Measurements from ENCODE around the gene ANKS6.

Gene ANKS6

DNA sequence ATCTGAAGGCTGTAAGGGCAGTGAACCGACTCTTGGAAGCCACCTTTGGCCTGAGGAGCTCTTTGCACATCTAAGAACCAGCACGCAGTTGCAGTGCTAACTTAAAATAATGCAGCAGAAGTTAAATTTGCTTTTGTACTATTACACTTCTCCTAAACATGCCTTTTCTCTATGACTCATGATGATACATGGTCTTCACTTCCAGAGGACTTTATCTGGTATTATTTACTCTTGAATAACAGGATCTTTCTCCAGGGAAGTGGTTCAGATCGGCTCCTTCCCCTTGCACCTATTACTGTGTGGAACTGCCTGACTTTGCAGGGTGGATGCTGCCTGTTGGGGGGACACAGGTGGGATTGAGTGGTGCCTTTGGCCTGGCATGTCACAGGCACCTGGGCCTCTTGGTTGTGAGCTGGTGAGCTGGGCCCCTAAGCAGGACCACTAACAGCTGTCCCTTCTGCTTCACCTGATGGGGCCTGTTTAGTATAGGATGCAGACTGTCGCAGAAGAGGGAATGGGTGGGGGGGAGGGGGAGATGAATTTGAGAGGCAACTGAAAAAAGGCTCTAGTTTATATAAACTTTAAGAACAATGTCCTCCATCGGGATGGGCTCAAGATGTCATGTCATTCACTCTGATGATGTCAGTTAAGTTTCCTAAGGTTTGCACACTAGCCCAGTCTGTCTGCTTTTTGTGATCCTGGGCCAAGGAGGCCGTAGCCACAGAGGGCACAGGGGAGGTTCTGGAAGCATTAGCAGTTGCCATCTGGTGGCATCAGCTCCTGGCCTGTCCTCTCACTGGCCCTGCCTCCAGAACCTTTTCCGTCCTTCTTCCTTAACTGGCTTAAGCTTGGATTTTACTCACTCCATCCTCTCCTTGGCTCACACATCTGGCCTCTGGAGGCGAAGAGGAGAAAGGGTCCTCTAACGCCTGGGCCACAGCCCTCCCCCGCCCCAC is 53.8 kb downstream of the ANKS6 start:
- no peak overlapping the region for H3K4me3 ChIP-seq (ENCODE audit: low read length)
- no peaks in the 10 kb centered on the region for H3K27me3 ChIP-seq (ENCODE audit: control insufficient read depth, insufficient read depth, low read length)
- peaks cover 11% of the 10 kb centered on the region for H3K4me1 ChIP-seq (ENCODE audit: control insufficient read depth, insufficient read depth, low read length)
- no peak overlapping the region for H3K4me2 ChIP-seq (ENCODE audit: low read length)
- no peak overlapping the region for H3K9ac ChIP-seq (ENCODE audit: low read depth, low read length)
- H3K36me3 ChIP-seq (ENCODE audit: insufficient read depth, low read length), result peaks cover 7% of the 10 kb centered on the region
- H3K9me3 ChIP-seq (replicated peaks; ENCODE audit: low read length), result no peaks in the 10 kb centered on the region

- no peaks in the 10 kb centered on the region for H3K9me3 ChIP-seq (replicated peaks; ENCODE audit: low read length)
- no peak overlapping the region for H3K4me2 ChIP-seq (ENCODE audit: low read length)
- peaks cover 13% of the 10 kb centered on the region for H3K36me3 ChIP-seq (ENCODE audit: insufficient read depth, low read length)
- H3K27me3 ChIP-seq (ENCODE audit: control insufficient read depth, insufficient read depth, low read length), result no peaks in the 10 kb centered on the region
- peaks cover 11% of the 10 kb centered on the region for H3K4me1 ChIP-seq (ENCODE audit: control insufficient read depth, insufficient read depth, low read length)
- H3K9ac ChIP-seq (ENCODE audit: low read depth, low read length), result no peak overlapping the region
- no peak overlapping the region for H3K4me3 ChIP-seq (ENCODE audit: low read length)
Measured at GRCh38 chr9:98740226-98740881, 56.0 kb downstream of the ANKS6 start.

GRCh38 chr9:98738741-98739140 is 57.6 kb downstream of the ANKS6 start:
- H3K9me3 ChIP-seq (replicated peaks; ENCODE audit: low read length), result no peaks in the 10 kb centered on the region
- H3K4me3 ChIP-seq (ENCODE audit: low read length), result no peak overlapping the region
- H3K36me3 ChIP-seq (ENCODE audit: insufficient read depth, low read length), result peaks cover 15% of the 10 kb centered on the region
- H3K4me2 ChIP-seq (ENCODE audit: low read length), result no peak overlapping the region
- H3K9ac ChIP-seq (ENCODE audit: low read depth, low read length), result no peak overlapping the region
- H3K27me3 ChIP-seq (ENCODE audit: control insufficient read depth, insufficient read depth, low read length), result no peaks in the 10 kb centered on the region
- H3K4me1 ChIP-seq (ENCODE audit: control insufficient read depth, insufficient read depth, low read length), result peaks cover 11% of the 10 kb centered on the region

- Histone ChIP-seq H3K4me1 (ENCODE audit: control insufficient read depth, insufficient read depth, low read length) (no peaks in the 10 kb centered on the region), H3K4me2 (ENCODE audit: low read length) (no peak overlapping the region), H3K9me3 (replicated peaks; ENCODE audit: low read length) (no peaks in the 10 kb centered on the region), H3K4me3 (ENCODE audit: low read length) (no peak overlapping the region), H3K27me3 (ENCODE audit: control insufficient read depth, insufficient read depth, low read length) (no peaks in the 10 kb centered on the region), H3K9ac (ENCODE audit: low read depth, low read length) (no peak overlapping the region), H3K36me3 (ENCODE audit: insufficient read depth, low read length) (peaks cover 15% of the 10 kb centered on the region)
Measured at GRCh38 chr9:98736226-98736625, 60.1 kb downstream of the ANKS6 start.

- H3K4me1 ChIP-seq (ENCODE audit: control insufficient read depth, insufficient read depth, low read length), result no peaks in the 10 kb centered on the region
- no peak overlapping the region for H3K9ac ChIP-seq (ENCODE audit: low read depth, low read length)
- peaks cover 15% of the 10 kb centered on the region for H3K36me3 ChIP-seq (ENCODE audit: insufficient read depth, low read length)
- no peak overlapping the region for H3K4me3 ChIP-seq (ENCODE audit: low read length)
- no peaks in the 10 kb centered on the region for H3K9me3 ChIP-seq (replicated peaks; ENCODE audit: low read length)
- H3K4me2 ChIP-seq (ENCODE audit: low read length), result no peak overlapping the region
- H3K27me3 ChIP-seq (ENCODE audit: control insufficient read depth, insufficient read depth, low read length), result peaks cover 2% of the 10 kb centered on the region
Measured at GRCh38 chr9:98732801-98733200, 63.6 kb downstream of the ANKS6 start.

- Histone ChIP-seq H3K9me3 (replicated peaks; ENCODE audit: low read length) (no peaks in the 10 kb centered on the region), H3K4me3 (ENCODE audit: low read length) (no peak overlapping the region), H3K4me1 (ENCODE audit: control insufficient read depth, insufficient read depth, low read length) (no peaks in the 10 kb centered on the region), H3K36me3 (ENCODE audit: insufficient read depth, low read length) (peaks cover 15% of the 10 kb centered on the region), H3K27me3 (ENCODE audit: control insufficient read depth, insufficient read depth, low read length) (peaks cover 9% of the 10 kb centered on the region), H3K4me2 (ENCODE audit: low read length) (no peak overlapping the region), H3K9ac (ENCODE audit: low read depth, low read length) (no peak overlapping the region)
Measured at GRCh38 chr9:98732091-98732490, 64.3 kb downstream of the ANKS6 start.

GRCh38 chr9:98730871-98731270 is 65.5 kb downstream of the ANKS6 start:
- peaks cover 8% of the 10 kb centered on the region for H3K36me3 ChIP-seq (ENCODE audit: insufficient read depth, low read length)
- no peak overlapping the region for H3K4me3 ChIP-seq (ENCODE audit: low read length)
- H3K9ac ChIP-seq (ENCODE audit: low read depth, low read length), result no peak overlapping the region
- H3K27me3 ChIP-seq (ENCODE audit: control insufficient read depth, insufficient read depth, low read length), result peaks cover 19% of the 10 kb centered on the region
- no peaks in the 10 kb centered on the region for H3K4me1 ChIP-seq (ENCODE audit: control insufficient read depth, insufficient read depth, low read length)
- no peak overlapping the region for H3K4me2 ChIP-seq (ENCODE audit: low read length)
- no peaks in the 10 kb centered on the region for H3K9me3 ChIP-seq (replicated peaks; ENCODE audit: low read length)

GRCh38 chr9:98728500-98728899 is 67.9 kb downstream of the ANKS6 start:
- Histone ChIP-seq H3K9ac (ENCODE audit: low read depth, low read length) (no peak overlapping the region), H3K9me3 (replicated peaks; ENCODE audit: low read length) (no peaks in the 10 kb centered on the region), H3K4me2 (ENCODE audit: low read length) (no peak overlapping the region), H3K27me3 (ENCODE audit: control insufficient read depth, insufficient read depth, low read length) (peaks cover 39% of the 10 kb centered on the region), H3K4me1 (ENCODE audit: control insufficient read depth, insufficient read depth, low read length) (no peaks in the 10 kb centered on the region), H3K36me3 (ENCODE audit: insufficient read depth, low read length) (no peaks in the 10 kb centered on the region), H3K4me3 (ENCODE audit: low read length) (no peak overlapping the region)

DNA sequence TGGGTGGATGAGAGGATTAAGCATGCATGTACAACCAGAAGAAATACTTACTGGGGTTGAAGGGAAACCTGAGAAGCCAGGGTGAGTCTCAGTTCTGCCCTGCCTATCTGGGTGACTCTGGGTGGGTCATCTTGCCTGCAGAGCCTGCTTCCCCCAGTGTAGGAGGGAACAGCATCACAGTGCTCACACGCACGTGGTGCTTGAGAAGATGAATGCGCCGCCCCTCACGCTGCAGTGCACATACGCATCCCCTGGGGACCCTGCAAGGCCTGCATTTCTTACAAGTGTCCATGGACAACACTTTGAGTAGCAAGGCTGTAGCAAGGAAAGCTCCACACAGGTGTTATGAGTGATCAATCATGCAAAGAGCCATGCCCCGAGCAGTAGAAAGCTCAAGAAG is 68.9 kb downstream of the ANKS6 start:
- Histone ChIP-seq H3K4me3 (ENCODE audit: low read length) (no peak overlapping the region), H3K27me3 (ENCODE audit: control insufficient read depth, insufficient read depth, low read length) (peaks cover 45% of the 10 kb centered on the region), H3K36me3 (ENCODE audit: insufficient read depth, low read length) (no peaks in the 10 kb centered on the region), H3K4me2 (ENCODE audit: low read length) (no peak overlapping the region), H3K9ac (ENCODE audit: low read depth, low read length) (no peak overlapping the region), H3K4me1 (ENCODE audit: control insufficient read depth, insufficient read depth, low read length) (no peaks in the 10 kb centered on the region), H3K9me3 (replicated peaks; ENCODE audit: low read length) (no peaks in the 10 kb centered on the region)

DNA sequence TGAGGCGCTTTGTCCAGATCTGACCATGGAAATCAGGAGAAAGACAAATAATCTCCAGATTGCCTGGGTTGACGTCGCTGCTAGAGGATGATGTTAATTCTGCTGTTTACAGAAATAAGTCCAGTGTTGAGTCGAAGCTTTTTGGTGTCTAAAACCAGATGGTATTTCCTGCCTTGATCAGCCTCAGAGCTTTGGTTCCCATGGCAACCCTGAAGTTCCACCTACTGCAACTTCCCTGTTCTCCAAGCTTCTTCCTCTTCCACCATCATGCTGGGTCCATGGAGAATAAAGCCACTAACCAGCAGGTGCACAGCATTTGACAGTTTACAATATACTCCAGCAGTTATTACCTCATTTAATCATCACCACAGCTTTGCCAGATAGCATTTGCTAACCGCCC is 69.6 kb downstream of the ANKS6 start:
- H3K9me3 ChIP-seq (replicated peaks; ENCODE audit: low read length), result no peaks in the 10 kb centered on the region
- no peak overlapping the region for H3K4me2 ChIP-seq (ENCODE audit: low read length)
- H3K27me3 ChIP-seq (ENCODE audit: control insufficient read depth, insufficient read depth, low read length), result peaks cover 49% of the 10 kb centered on the region
- H3K36me3 ChIP-seq (ENCODE audit: insufficient read depth, low read length), result no peaks in the 10 kb centered on the region
- H3K4me3 ChIP-seq (ENCODE audit: low read length), result no peak overlapping the region
- H3K4me1 ChIP-seq (ENCODE audit: control insufficient read depth, insufficient read depth, low read length), result no peaks in the 10 kb centered on the region
- H3K9ac ChIP-seq (ENCODE audit: low read depth, low read length), result no peak overlapping the region

DNA sequence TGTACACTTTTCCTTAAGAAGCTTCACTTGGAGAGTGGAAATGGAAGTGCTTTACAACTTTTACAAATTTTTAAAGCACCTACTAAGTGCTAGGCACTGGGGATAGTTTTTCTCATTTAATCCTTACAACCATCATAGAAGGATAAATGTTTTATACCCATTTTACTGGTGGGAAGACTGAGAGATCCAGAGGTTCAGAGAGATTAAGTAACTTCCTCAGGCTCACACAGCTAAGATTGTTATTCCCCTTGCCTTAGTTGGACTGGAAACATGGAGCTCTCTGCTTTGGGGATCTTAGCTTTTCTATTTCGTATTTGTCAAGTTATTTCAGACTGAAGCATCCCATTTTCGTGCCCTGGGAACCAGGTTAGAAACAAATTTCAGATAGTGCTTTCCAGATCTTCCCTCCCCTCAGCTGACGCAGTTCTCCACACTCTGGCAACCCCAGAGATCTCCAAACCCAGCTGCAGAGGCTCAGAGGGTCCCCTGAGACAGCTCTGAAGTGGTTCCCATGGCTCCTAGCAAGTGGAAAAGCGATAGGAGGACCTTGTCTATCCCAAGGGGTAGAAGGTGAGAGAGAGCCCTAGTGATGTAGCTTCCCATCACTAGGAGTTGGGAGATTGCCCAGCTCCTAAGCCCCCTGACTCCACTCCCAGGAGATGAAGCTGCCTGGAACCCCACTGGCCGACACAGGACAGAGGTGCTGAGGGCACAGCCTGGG is 71.4 kb downstream of the ANKS6 start:
- Histone ChIP-seq H3K36me3 (ENCODE audit: insufficient read depth, low read length) (no peaks in the 10 kb centered on the region), H3K4me2 (ENCODE audit: low read length) (no peak overlapping the region), H3K4me1 (ENCODE audit: control insufficient read depth, insufficient read depth, low read length) (no peaks in the 10 kb centered on the region), H3K9ac (ENCODE audit: low read depth, low read length) (no peak overlapping the region), H3K27me3 (ENCODE audit: control insufficient read depth, insufficient read depth, low read length) (peaks cover 59% of the 10 kb centered on the region), H3K4me3 (ENCODE audit: low read length) (no peak overlapping the region), H3K9me3 (replicated peaks; ENCODE audit: low read length) (no peaks in the 10 kb centered on the region)

All from skeletal muscle satellite cell (primary cell).